NCI-H2107 treated with DMSO at 0.1 percent for 48 hours (cell line): ENCODE data around the gene TGFB1.
"Not testable (repeated sequence)": the region's sequence is repeated elsewhere in the genome, so short reads cannot be mapped to it uniquely, and the experiment has no call there.

ENCODE experiments used
- DNase-seq: peaks from one replicate; lab custom pipeline; 2025; ENCODE audit not compliant: unreplicated experiment; lab: John Stamatoyannopoulos, UW

Gene TGFB1

DNA sequence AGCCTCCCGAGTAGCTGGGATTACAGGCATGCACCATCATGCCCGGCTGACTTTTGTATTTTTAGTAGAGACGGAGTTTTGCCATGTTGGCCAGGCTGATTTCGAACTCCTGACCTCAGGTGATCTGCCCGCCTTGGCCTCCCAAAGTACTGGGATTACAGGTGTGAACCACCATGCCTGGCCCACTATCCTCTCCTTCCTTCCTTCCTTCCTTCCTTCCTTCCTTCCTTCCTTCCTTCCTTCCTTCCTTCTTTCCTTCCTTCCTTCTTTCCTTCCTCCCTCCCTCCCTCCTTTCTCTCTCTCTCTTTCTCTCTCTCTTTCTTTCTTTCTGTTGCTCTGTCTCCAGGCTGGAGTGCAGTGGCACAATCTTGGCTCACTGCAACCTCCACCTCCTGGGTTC lies 17.4 kb upstream of the TGFB1 start:
- not testable (repeated sequence) for DNase-seq

GRCh38 chr19:41369769-41370168 lies 16.0 kb upstream of the TGFB1 start:
- DNase-seq: no peak

GRCh38 chr19:41367848-41368301 lies 14.2 kb upstream of the TGFB1 start:
- DNase-seq: no peak

DNA sequence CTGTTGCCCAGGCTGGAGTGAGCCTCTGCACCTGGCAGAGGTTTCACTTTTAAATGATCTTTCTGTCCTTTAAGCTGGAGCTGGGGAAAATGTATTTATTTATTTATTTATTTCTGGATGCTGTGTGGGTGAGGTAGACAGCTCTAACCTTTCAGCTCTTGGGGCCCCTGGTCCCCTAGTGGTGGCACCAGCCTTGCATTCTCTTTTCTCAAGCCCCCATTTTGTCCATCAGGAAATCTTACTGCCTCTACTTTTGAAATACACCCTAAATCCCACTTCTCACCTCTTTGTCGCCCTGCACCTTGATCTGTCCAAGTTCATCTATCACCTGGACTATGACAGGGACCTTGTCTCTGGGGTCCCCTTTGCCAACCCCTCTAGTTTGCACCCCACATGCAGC lies 12.4 kb upstream of the TGFB1 start:
- no peak for DNase-seq

DNA sequence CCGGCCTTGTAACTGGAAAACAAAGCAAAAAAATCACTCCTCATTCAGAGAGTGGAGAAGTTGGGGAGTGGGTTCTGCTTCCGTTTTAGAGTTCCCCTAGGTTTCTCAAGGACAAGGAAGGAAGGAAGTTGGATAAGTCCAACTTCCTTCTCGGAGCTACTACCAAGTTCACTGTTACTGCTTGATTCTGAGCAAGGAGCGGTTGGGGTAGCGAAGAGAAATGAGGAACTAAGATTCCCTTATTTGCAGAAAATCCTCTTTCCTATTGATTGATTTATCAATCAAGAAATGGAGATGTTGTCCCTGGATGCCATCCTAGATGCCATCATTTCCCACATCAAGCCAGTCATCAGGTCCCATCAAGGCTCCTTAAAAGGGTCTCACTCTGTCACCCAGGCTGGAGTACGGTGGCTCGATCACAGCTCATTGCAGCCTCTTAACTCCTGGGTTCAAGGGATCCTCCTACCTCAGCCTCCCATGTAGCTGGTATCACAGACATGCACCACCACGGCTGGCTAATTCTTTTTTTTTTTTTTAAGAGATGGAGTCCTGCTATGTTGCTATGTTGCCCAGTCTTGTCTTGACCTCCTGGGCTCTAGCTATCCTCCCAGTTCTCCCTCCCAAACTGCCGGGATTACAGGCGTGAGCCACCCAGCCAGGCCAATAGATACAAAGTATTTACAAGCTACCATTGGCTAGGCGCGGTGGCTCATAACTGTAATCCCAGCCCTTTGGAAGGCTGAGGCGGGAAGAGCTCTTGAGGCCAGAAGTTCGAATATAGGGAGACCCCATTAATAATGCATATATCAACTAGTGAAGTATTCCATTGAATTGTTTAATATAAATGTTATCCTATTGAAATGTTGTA lies 11.0 kb upstream of the TGFB1 start:
- DNase-seq: no peak

GRCh38 chr19:41363753-41364523 lies 10.2 kb upstream of the TGFB1 start, which contains the start of gene B9D2:
Gene B9D2, minus strand, starts transcription at chr19:41364149. Its CDS starts 630 bp downstream, at chr19:41363519.
- peak; percentile 97 for DNase-seq

GRCh38 chr19:41363371-41363752 lies 9.6 kb upstream of the TGFB1 start:
- DNase-seq: no peak

- DNase-seq: no peak
Measured at GRCh38 chr19:41362143-41362847, 8.6 kb upstream of the TGFB1 start.

- no peak for DNase-seq
Measured at GRCh38 chr19:41359741-41360140, 6.0 kb upstream of the TGFB1 start.

GRCh38 chr19:41357746-41358145 lies 4.0 kb upstream of the TGFB1 start:
- no peak for DNase-seq

DNA sequence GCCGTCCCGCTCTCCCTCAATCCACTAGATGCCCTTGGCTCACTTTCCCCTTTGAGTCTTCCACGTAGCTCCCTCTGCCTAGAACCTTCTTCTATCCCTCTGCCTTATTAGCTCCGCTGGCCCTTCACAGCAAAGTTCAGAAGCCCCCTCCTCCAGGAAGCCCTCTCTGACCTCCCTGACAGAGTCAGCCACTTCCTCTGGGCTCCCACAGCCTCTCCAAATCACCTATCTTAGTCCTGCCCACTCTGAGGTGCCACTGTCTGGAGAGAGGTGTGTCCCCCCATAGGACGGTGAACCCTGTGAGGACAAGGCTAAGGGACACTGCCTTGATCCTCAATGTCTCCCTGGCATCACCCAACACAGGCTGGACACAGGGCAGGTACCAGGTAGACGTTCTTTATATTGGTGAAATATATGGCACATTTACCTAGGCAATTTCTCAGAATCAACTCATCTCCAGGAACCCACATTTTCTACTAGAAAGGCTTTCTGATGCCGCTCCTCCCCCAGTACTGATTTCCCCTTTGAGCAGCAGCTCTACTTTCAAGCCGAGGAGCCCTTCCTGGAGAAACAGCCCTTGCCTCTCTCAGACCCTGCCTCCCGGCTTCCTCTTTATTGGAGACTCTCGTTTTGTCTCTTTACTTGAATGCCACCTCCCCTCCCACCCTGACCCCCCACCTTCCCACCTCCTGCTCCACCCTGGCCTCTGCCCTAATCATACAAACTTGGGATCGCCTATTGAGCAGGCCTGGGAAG lies 3.4 kb upstream of the TGFB1 start:
- DNase-seq: no peak

DNA sequence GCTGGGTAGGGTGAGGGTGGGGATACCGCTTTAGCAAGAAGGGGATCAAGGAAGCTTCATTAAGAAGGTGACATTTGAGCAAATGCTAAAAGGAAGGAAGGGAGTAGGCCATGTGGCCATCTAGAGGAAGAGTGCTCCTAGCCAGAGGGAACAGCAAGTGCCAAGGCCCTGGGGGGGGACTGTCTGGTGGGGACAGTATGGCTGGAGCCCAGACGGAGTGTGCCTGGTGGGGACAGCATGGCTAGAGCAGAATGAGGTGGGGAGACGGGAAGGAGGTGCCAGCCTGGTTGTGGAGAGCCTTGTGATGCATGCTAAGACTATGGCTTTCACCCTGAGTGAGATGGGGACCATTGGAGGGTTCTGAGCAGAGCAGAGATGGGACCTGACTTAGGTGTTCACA lies 2.1 kb upstream of the TGFB1 start:
- DNase-seq: no peak

DNA sequence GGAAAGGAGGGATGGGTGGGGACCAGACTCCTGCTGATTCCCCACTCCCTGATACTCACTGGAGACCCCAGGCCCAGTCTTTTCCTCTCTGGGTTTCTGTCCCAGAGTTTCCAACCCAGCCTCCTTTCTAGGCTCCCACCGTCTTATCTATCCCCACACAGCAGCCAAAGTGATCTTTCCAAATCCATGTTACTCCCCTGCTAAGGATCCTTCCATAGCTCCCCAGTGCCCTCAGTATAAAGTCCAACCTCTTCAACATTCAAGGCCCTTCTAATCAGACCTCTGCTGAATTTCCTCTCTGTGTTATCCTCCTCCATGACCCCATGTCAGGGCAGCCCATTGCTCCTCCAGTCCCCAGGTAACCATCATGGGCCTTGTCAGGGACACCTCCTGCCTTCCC lies 1.3 kb upstream of the TGFB1 start:
- DNase-seq: no peak

GRCh38 chr19:41354343-41354953 lies 726 bp upstream of the TGFB1 start:
- DNase-seq: no peak

GRCh38 chr19:41352609-41353465 lies 885 bp downstream of the TGFB1 start:
- DNase-seq: no peak

DNA sequence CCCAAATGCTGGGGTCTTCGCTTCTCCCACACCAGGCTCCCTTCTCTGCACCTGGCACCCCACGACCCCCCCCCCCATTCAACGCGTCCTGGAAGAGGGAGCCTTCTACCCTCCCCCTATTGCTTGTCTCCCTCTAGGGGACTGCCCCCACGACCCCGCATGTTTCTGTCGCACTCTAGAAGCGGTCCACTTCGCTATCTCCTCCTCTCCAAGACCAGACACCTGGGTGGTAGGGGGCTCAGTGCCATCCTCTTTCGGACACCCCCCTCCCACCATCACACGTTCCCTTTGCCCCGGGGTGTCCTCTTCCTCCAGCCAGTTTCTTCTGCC lies 1.5 kb downstream of the TGFB1 start:
- no peak for DNase-seq

- no peak for DNase-seq
Measured at GRCh38 chr19:41351339-41352245, 2.1 kb downstream of the TGFB1 start.

DNA sequence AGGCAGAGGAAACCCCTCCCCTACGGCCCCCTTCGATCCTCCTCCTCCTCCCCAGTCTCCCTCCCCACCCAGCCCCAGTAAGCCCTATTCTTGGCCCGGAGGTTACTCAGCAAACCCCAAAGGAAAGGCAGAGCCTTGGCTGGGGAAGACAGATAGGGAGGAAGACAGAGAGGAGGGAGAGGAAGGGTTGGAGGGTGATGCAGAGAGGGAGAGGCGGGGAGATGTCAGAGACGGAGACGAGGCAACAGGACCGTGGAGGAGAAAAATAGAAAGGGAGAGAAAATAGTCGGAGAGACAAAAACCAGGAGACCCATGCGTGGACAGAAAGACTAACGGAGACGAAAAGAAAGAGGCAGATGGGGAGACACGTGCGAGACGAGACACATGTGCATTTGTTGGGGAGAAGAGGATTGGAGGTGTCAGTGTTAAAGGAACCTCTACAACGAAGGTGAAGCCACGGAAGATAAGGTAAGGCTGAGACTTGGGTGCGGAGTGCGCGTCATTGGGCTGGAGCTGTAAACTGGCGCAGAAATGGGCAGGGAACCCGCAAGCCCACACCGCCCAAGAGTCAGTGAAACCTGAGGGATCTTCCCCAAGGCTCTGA lies 2.9 kb downstream of the TGFB1 start:
- DNase-seq: no peak
